Endodermal cell (in vitro differentiated cells): ENCODE measurements around the gene TSC2. TPM values are rescaled to one million over a fixed set of nuclear protein-coding genes. Genes with fewer than 3 reads are reported as not detected.

Source experiments
- DNase-seq: peaks from one replicate; pipeline ENCODE4 v3.0.0-alpha.2; 2017
- H3K27ac ChIP-seq: 2 replicates; pipeline ENCODE4 v1.5.1; 2013; ENCODE audit warnings: mild to moderate bottlenecking, low read depth, low read length, moderate library complexity
- H3K27me3 ChIP-seq: 2 replicates; pipeline ENCODE4 v1.6.1; 2013; ENCODE audit warnings: mild to moderate bottlenecking, low read length, moderate library complexity; ENCODE audit not compliant: insufficient read depth, control insufficient read depth, poor library complexity, severe bottlenecking
- H3K36me3 ChIP-seq: 2 replicates; pipeline ENCODE4 v1.7.0; 2013; ENCODE audit warnings: mild to moderate bottlenecking, low read length, moderate library complexity; ENCODE audit not compliant: control insufficient read depth, insufficient read depth
- H3K4me1 ChIP-seq: one replicate; pipeline ENCODE4 v1.7.0; 2013; ENCODE audit warnings: low read length; ENCODE audit not compliant: control insufficient read depth, insufficient read depth
- H3K4me3 ChIP-seq: 2 replicates; pipeline ENCODE4 v1.5.1; 2013; ENCODE audit warnings: mild to moderate bottlenecking, low read length, moderate library complexity
- H3K9ac ChIP-seq: 2 replicates; pipeline ENCODE4 v1.6.1; 2013; ENCODE audit warnings: mild to moderate bottlenecking, low read length, moderate library complexity; ENCODE audit not compliant: poor library complexity, severe bottlenecking; ENCODE audit errors: extremely low read depth
- H3K9me3 ChIP-seq: 2 replicates; pipeline ENCODE4 v1.6.1; 2013; ENCODE audit warnings: mild to moderate bottlenecking, low read length, moderate library complexity; ENCODE audit not compliant: control insufficient read depth
- H3K27ac Mint-ChIP-seq: 2 replicates; pipeline ENCODE4 v1.8.0; 2020; ENCODE audit warnings: mixed read lengths
- H3K27me3 Mint-ChIP-seq: 2 replicates; pipeline ENCODE4 v1.8.0; 2021; ENCODE audit warnings: mild to moderate bottlenecking, mixed read lengths; ENCODE audit not compliant: insufficient read depth
- H3K36me3 Mint-ChIP-seq: 2 replicates; pipeline ENCODE4 v1.8.0; 2020; ENCODE audit warnings: low read depth, mixed read lengths
- H3K4me1 Mint-ChIP-seq: 2 replicates; pipeline ENCODE4 v1.8.0; 2020; ENCODE audit warnings: mixed read lengths
- H3K4me3 Mint-ChIP-seq: 2 replicates; pipeline ENCODE4 v1.8.0; 2020; ENCODE audit warnings: mild to moderate bottlenecking, moderate library complexity, mixed read lengths
- H3K9me3 Mint-ChIP-seq: 2 replicates; pipeline ENCODE4 v1.8.0; 2020; ENCODE audit warnings: mild to moderate bottlenecking, mixed read lengths
- WGBS, 2 experiments: methylation state at CpG; one replicate each; pipeline versions ENCODE4 v1.1.5 to v1.1.7; 2013; ENCODE audit warnings: missing lambda C conversion rate in 2 of 2, mixed read lengths in 1 of 2; ENCODE audit not compliant: insufficient coverage in 1 of 2, insufficient read length in 1 of 2; 5-methylcytosine and 5-hydroxymethylcytosine counted together
- total RNA-seq, 2 donors: library from RNA; stranded (reverse); fragmentation: NEBNext Ultra II Directional in 1 of 2; extraction: Animal tissue kit (Norgen Biotek cat#: 25700) in 1 of 2; gene quantifications; 2 replicates in 1 of 2; 3 replicates in 1 of 2; pipeline ENCODE4 v1.2.1, GENCODE V29; 2021
- TF ChIP-seq, protein P1 (sequence below): fragments of 200-600 bp; sonication (generic); conservative IDR thresholded peaks from 2 replicates; pipeline ENCODE4 v1.5.0; 2021; ENCODE audit warnings: antibody characterized with exemption, mild to moderate bottlenecking

Gene TSC2
- total RNA-seq, 2 donors from 2014 or later = 166 to 192 TPM

DNA sequence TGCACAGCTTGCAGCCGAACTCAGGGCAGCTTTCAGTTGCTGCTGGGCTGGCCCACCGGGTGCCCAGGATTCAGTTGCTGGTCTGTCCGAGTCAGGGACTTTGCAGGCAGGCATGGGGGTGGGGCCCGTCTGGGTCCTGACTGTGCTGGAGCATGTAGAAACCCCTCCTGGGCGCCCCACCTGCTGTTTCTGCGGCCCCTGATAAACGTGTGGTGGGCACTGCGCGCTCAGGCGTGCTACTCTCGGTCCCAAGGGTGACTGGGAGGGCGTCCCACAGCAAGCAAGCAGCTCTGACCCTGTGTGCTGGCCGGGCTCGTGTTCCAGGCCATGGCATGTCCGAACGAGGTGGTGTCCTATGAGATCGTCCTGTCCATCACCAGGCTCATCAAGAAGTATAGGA lies 12.6 kb downstream of the TSC2 start:
- Histone ChIP-seq H3K4me3 (no peak overlapping the region), H3K27me3 (no peaks in the 10 kb centered on the region), H3K27ac (no peak overlapping the region), H3K9ac (no peak overlapping the region), H3K9me3 (no peaks in the 10 kb centered on the region), H3K36me3 (peaks cover under 1% of the 10 kb centered on the region), H3K4me1 (no peaks in the 10 kb centered on the region)
- 92 to 96% methylated on average over 15 to 17 of the region's 17 CpGs for WGBS, 2 experiments
- DNase-seq = no peak
- no peaks in the 10 kb centered on the region for H3K9me3 Mint-ChIP-seq
- H3K36me3 Mint-ChIP-seq = peaks cover 23% of the 10 kb centered on the region
- no peak overlapping the region for H3K27ac Mint-ChIP-seq
- peaks cover 4% of the 10 kb centered on the region for H3K4me1 Mint-ChIP-seq
- H3K4me3 Mint-ChIP-seq = no peak overlapping the region
- TF ChIP-seq, protein P1, sequence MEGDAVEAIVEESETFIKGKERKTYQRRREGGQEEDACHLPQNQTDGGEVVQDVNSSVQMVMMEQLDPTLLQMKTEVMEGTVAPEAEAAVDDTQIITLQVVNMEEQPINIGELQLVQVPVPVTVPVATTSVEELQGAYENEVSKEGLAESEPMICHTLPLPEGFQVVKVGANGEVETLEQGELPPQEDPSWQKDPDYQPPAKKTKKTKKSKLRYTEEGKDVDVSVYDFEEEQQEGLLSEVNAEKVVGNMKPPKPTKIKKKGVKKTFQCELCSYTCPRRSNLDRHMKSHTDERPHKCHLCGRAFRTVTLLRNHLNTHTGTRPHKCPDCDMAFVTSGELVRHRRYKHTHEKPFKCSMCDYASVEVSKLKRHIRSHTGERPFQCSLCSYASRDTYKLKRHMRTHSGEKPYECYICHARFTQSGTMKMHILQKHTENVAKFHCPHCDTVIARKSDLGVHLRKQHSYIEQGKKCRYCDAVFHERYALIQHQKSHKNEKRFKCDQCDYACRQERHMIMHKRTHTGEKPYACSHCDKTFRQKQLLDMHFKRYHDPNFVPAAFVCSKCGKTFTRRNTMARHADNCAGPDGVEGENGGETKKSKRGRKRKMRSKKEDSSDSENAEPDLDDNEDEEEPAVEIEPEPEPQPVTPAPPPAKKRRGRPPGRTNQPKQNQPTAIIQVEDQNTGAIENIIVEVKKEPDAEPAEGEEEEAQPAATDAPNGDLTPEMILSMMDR = no peak
- no peaks in the 10 kb centered on the region for H3K27me3 Mint-ChIP-seq

DNA sequence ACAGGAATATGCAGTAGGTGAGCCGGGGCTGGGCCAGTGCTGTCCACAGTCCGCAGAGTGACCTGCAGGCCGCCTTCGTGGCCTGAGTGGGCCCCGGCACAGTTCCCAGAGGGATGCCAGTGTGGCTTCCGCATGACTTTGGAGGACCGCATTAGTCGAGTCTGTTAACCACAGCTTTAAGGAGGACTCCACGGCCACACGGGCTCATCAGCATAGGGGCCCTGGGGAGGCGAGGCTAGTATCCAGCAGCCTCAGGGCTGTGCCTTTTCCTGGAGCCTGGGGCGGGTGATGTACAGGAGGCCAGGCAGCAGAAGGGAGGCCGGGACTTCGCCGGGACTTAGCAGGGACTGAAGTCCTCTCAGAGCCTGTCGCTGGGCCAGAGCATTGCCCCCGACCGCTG lies 13.2 kb downstream of the TSC2 start:
- Histone ChIP-seq H3K27me3 (no peaks in the 10 kb centered on the region), H3K27ac (no peak overlapping the region), H3K4me1 (no peaks in the 10 kb centered on the region), H3K36me3 (peaks cover 7% of the 10 kb centered on the region), H3K9ac (no peak overlapping the region), H3K4me3 (no peak overlapping the region), H3K9me3 (no peaks in the 10 kb centered on the region)
- H3K9me3 Mint-ChIP-seq = no peaks in the 10 kb centered on the region
- H3K4me1 Mint-ChIP-seq = peaks cover 4% of the 10 kb centered on the region
- TF ChIP-seq, protein P1 = no peak
- no peak overlapping the region for H3K4me3 Mint-ChIP-seq
- no peak overlapping the region for H3K27ac Mint-ChIP-seq
- 95 to 97% methylated on average over 15 to 18 of the region's 18 CpGs for WGBS, 2 experiments
- H3K27me3 Mint-ChIP-seq = no peaks in the 10 kb centered on the region
- no peak for DNase-seq
- H3K36me3 Mint-ChIP-seq = peaks cover 26% of the 10 kb centered on the region

DNA sequence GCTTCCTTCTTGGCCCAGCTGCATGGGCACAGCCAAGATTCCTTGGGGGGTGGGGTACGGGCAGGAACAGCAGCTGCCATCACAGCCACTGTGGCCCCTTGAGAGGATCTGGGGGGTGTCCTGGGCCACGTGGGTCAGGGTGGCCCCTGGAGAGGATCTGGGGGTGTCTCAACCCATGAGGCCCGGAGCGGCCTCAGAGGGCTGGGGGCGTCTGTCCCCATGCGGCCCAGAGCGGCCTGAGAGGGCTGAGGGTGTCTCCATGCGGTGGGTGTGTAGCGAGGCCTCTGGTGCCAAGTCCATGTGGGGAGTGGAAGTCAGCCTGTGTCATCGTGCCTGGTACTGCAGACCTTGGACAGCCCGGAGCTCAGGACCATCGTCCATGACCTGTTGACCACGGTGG lies 13.7 kb downstream of the TSC2 start:
- TF ChIP-seq, protein P1 = no peak
- Mint-ChIP-seq H3K36me3 (peaks cover 30% of the 10 kb centered on the region), H3K9me3 (no peaks in the 10 kb centered on the region), H3K27ac (no peak overlapping the region), H3K4me3 (no peak overlapping the region), H3K27me3 (no peaks in the 10 kb centered on the region), H3K4me1 (peaks cover 4% of the 10 kb centered on the region)
- no peak for DNase-seq
- peaks cover 12% of the 10 kb centered on the region for H3K36me3 ChIP-seq
- H3K9me3 ChIP-seq = no peaks in the 10 kb centered on the region
- no peak overlapping the region for H3K9ac ChIP-seq
- no peaks in the 10 kb centered on the region for H3K27me3 ChIP-seq
- no peak overlapping the region for H3K4me3 ChIP-seq
- 93 to 94% methylated on average over 9 to 13 of the region's 13 CpGs for whole genome bisulfite sequencing, 2 experiments
- no peak overlapping the region for H3K27ac ChIP-seq
- no peaks in the 10 kb centered on the region for H3K4me1 ChIP-seq
